Measurements from ENCODE around the gene FHOD1. TPM values are rescaled to one million over a fixed set of nuclear protein-coding genes. Genes with fewer than 3 reads are reported as not detected.

Gene FHOD1
- total and polyA plus RNA-seq, 2 of the 13 experiments (the other 11 are each of a cell fraction or from before 2014, with no cell fraction given) = 20.0 to 20.8 TPM

DNA sequence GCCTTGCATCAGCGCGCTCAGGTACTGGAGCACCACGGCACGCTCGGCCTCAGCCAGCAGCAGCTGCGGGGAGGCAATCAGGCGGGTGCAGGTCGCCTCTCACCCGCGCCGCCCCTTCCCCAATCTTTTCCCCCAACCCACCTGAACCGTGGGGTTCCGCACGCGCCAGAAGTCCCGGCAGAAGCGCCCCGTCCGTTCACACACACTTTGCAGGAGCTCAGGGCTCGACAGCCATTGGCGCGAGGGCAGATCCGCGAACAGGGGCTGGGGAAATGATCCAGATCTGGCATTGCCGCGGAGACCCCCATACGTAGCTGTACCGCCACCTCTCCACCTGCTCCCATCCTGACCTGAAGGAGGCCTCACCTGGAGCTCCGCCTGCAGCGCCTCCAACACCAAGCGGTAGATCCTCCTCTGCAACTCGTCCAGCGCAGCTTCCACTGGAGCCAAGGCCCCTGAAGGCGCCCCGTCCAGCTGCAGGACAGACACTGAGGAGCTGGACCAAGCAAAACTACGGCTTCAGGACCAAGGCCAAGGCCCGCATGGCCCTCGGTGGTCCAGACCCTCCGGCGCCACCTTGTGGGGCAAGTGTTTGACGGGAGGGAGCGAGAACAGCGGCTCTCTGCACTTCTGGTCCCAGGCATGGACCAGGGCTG lies 62.2 kb downstream of the FHOD1 start (continued):
- TF ChIP-seq ZNF34 (CRISPR knock-in tag; IDR thresholded peaks at IDR 0.05; ENCODE audit: borderline replicate concordance) (no peak), NCOA1 (CRISPR knock-in tag; IDR thresholded peaks at IDR 0.05) (no peak), TGIF2 (CRISPR knock-in tag; IDR thresholded peaks at IDR 0.05) (peak; percentile 98), PAF1 (CRISPR knock-in tag; IDR thresholded peaks at IDR 0.05) (no peak), ZFP36L2 (CRISPR knock-in tag; IDR thresholded peaks at IDR 0.05) (peak; percentile 96), RAD21 (CRISPR knock-in tag; IDR thresholded peaks at IDR 0.05) (peak; percentile 96), ZNF75D (CRISPR knock-in tag; IDR thresholded peaks at IDR 0.05; ENCODE audit: borderline replicate concordance) (peak; percentile 83; the same call in 1 of the 2 replicates), LCORL (IDR thresholded peaks at IDR 0.05) (no peak), LCORL (CRISPR knock-in tag; IDR thresholded peaks at IDR 0.05) (peak; percentile 82), EHMT2 (IDR thresholded peaks at IDR 0.05; ENCODE audit: borderline replicate concordance, low read depth, low read length) (peak; percentile 95), SIX1 (CRISPR knock-in tag; IDR thresholded peaks at IDR 0.05; ENCODE audit: borderline replicate concordance) (peak; percentile 72; the same call in 1 of the 2 replicates), ZNF746 (CRISPR knock-in tag; IDR thresholded peaks at IDR 0.05) (no peak), ZNF160 (CRISPR knock-in tag; IDR thresholded peaks at IDR 0.05) (peak; percentile 92; the same call in 1 of the 2 replicates), KMT2A (CRISPR knock-in tag; IDR thresholded peaks at IDR 0.05) (no peak; the same call in 1 of the 2 replicates), KDM2A (CRISPR knock-in tag; IDR thresholded peaks at IDR 0.05; ENCODE audit: borderline replicate concordance, low read depth) (peak; percentile 98), ZZZ3 (CRISPR knock-in tag; IDR thresholded peaks at IDR 0.05; ENCODE audit: borderline replicate concordance) (no peak), ZBTB1 (CRISPR knock-in tag; IDR thresholded peaks at IDR 0.05; ENCODE audit: borderline replicate concordance) (0 out of 2 replicates have a peak, but pooled peaks have one; percentile 84), JDP2 (CRISPR knock-in tag; IDR thresholded peaks at IDR 0.05; ENCODE audit: borderline replicate concordance) (no peak), ZNF660 (CRISPR knock-in tag; IDR thresholded peaks at IDR 0.05; ENCODE audit: borderline replicate concordance, low read depth) (no peak), ZNF674 (CRISPR knock-in tag; IDR thresholded peaks at IDR 0.05; ENCODE audit: low read depth) (0 out of 2 replicates have a peak, but pooled peaks have one; percentile 49)
- TF ChIP-seq, protein P1, sequence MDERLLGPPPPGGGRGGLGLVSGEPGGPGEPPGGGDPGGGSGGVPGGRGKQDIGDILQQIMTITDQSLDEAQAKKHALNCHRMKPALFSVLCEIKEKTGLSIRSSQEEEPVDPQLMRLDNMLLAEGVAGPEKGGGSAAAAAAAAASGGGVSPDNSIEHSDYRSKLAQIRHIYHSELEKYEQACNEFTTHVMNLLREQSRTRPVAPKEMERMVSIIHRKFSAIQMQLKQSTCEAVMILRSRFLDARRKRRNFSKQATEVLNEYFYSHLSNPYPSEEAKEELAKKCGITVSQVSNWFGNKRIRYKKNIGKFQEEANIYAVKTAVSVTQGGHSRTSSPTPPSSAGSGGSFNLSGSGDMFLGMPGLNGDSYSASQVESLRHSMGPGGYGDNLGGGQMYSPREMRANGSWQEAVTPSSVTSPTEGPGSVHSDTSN (CRISPR knock-in tag; IDR thresholded peaks at IDR 0.05) = no peak
- TF ChIP-seq, protein P2, sequence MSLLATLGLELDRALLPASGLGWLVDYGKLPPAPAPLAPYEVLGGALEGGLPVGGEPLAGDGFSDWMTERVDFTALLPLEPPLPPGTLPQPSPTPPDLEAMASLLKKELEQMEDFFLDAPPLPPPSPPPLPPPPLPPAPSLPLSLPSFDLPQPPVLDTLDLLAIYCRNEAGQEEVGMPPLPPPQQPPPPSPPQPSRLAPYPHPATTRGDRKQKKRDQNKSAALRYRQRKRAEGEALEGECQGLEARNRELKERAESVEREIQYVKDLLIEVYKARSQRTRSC (CRISPR knock-in tag; IDR thresholded peaks at IDR 0.05; ENCODE audit: low read depth) = no peak
- TF ChIP-seq, protein P3, sequence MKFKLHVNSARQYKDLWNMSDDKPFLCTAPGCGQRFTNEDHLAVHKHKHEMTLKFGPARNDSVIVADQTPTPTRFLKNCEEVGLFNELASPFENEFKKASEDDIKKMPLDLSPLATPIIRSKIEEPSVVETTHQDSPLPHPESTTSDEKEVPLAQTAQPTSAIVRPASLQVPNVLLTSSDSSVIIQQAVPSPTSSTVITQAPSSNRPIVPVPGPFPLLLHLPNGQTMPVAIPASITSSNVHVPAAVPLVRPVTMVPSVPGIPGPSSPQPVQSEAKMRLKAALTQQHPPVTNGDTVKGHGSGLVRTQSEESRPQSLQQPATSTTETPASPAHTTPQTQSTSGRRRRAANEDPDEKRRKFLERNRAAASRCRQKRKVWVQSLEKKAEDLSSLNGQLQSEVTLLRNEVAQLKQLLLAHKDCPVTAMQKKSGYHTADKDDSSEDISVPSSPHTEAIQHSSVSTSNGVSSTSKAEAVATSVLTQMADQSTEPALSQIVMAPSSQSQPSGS (CRISPR knock-in tag; IDR thresholded peaks at IDR 0.05) = peak; percentile 88
- TF ChIP-seq, protein P4, sequence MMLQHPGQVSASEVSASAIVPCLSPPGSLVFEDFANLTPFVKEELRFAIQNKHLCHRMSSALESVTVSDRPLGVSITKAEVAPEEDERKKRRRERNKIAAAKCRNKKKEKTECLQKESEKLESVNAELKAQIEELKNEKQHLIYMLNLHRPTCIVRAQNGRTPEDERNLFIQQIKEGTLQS (CRISPR knock-in tag; IDR thresholded peaks at IDR 0.05) = peak; percentile 77
- TF ChIP-seq, protein P5, sequence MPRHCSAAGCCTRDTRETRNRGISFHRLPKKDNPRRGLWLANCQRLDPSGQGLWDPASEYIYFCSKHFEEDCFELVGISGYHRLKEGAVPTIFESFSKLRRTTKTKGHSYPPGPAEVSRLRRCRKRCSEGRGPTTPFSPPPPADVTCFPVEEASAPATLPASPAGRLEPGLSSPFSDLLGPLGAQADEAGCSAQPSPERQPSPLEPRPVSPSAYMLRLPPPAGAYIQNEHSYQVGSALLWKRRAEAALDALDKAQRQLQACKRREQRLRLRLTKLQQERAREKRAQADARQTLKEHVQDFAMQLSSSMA (CRISPR knock-in tag; IDR thresholded peaks at IDR 0.05) = no peak
